CD4-positive, alpha-beta T cell treated with Interleukin-4 for 1 hour (primary cell): ENCODE data around the gene FAM174C.
"Not testable (repeated sequence)": the region's sequence is repeated elsewhere in the genome, so short reads cannot be mapped to it uniquely, and the experiment has no call there.

ENCODE experiments used
- DNase-seq, 2 donors: peaks; one replicate each; pipeline ENCODE4 v3.0.0-alpha.2; 2020 to 2022

FAM174C gene

DNA sequence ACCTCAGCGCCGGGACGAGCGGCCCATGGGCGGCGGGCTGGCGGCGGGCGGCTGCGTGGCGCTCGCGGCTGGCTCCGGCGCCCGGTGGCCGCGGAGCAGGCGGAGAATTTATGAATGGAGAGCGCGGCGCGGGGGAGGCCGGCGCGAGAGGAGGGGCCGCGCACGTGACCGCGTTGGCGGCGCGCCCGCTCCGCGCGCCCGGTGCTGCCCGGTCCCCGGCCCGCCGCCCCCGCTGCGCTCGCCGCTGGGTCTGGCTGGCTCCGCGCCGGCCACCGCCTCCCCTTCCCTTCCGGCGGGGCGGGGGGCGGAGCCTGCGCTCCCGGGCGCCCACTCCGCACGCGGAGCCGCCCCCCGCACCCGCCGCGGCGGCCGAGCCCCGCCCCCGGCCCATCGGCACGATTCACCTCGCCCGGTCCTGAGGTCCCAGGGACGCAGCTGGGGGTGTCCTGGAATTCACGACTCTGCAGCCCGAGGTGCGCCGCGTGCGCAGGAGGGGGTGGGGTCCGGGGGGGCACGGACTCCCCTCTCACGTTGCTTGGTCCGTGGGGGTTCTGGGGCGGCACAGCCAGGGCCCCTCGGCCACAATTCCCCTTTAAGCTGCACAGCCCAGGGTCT is 37.5 kb upstream of the FAM174C start, which contains the start of gene CBARP:
TSS of gene CBARP (minus strand) at position 252 of the 615 bp plus-strand sequence. CDS start 1,905 bp downstream, outside the sequence.
- DNase-seq = peak in 1 of 2 donors; percentile 29

DNA sequence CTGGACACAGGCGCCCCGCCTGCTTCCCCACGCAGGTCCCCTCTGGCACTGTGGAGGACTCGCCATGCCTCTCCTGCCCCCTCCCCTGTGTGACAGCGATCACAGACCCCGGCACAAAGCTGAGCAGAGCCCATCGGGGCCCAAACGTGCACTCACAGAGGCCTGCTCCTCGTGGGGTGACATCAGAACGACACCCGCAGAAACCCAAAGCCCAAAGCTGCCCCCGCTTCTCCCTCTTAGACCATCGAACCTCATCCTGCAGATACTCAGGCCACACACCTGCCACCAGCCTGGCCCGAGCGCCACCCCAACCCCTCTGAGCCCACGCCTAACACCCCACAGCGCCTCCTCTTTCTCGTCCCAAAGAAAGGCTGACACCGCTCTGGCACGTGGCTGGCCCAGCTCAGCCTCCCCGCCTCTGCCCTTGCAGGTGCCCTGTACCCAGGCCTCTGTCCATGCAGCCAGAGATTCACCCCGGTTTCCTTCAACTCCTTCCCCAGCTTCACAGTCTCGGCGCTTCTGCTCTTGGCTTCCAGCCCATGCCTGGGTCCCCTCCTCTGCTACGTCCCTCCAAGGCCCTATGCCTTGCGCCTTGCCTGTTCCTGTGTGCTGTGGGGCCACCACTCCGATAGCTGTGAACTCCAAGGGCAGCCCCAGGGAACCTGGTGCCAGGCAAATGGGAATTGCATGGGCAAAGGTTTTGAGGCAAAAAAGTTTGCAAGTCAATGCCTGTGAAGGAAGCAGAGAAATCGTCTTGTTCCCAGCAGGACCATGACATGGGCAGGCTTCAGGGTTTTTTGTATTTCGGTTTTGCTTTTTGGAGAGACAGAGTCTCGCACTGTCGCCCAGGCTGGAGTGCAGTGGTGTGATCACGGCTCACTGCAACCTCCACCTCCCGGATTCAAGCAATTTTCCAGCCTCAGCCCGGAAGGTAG is 36.7 kb upstream of the FAM174C start:
- no peak for DNase-seq

DNA sequence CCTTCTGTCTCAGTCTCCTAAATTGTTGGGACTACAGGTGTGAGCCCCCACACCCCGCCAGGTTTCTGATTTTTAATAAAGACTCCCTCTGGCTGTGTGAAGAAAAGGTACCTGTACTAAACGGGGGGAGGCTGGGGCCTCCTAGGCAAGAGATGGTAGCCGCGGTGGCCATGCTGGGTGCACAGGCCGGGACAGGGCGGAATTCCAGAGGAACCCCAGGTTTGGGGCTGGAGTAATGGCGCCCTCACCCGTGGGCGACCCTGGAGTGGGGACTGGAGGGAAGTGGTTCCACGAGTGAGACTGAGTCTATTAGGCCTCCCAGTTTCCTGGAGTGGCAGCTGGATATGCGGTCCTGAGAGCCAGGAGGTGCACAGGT is 35.9 kb upstream of the FAM174C start:
- DNase-seq = no peak

DNA sequence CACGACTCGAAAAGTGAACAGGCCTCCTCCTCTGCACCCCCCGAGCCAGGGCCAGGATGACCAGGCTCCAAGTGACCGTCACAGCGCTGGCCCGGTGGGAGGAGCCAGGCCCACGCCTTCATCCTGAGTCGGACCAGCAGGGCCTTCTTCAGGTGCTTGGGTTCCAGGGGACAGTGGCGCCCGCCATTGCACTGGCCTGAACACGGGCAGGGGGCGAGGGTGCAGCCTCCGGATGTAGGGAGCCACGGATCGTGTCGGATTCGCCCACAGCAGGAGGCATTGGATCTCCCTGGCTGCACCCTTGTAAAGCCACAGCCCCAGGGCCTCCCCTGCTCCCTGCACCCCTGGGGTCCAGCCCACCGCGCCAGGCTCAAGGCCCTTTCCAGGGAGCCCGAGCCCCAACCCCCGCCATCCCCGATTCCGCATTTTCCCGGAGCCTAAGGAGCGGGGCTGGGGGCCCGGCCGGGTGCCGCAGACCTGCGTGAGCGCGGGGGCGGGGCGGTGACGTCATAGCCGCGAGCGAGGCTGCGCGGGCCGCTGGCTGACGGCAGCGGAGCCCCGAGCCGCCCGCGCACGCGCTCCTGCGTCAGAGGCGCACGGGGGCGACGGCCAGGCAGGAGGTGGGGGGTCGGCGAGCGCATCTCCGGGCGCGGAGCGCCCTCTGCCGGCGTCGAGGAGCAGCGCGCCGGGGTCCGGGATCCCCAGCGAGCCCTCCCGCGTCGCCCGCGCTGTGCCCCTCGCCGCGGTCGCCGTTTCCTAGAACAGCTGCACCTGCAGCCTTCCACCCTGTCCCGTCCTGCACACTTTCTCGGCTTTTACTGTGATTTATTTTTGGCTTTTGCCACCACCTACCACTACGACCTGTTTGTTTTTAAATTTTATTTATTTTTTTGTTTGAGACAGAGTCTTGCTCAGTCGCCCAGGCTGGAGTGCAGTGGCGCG is 35.3 kb upstream of the FAM174C start:
- peak; percentile 90 to 92 for DNase-seq

DNA sequence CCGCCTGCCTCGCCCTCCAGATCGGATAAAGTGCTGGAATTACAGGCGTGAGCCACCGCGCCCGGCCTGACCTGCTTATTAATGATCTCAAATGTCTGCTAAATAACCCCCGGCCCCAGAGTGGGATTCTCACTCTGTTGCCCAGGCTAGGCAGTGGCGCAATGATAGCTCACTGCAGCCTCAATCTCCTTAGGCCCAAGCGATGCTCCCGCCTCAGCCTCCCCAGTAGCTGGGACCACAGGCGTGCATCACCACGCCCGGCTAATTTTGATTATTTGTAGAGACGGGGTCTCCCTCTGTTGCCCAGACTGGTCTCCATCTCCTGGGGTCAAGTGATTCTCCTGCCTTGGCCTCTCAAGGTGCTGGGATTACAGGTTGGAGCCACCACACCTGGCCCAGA is 34.4 kb upstream of the FAM174C start:
- no peak for DNase-seq

DNA sequence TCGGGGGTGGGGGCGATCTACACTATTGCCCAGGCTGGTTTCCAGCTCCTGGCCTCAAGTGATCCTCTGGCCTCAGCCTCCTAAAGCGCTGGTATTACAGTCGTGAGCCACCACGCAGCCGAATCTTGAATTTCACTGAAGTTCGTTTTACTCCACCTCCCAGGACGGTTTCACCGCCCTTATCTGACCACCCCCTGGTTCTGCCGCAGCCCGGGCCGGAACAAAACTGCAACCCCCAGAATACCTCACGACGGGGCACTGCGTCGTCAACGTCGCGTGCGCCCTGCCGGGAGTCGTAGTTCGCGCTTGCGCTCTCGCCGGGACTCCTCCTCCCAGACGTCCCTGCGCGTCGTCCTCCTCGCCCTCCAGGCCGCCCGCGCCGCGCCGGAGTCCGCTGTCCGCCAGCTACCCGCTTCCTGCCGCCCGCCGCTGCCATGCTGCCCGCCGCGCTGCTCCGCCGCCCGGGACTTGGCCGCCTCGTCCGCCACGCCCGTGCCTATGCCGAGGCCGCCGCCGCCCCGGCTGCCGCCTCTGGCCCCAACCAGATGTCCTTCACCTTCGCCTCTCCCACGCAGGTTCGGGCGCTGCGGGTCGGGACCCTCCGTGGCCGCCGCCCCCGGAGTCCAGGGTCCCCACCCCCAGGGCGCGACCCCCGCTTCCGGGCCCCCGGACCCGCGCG is 33.8 kb upstream of the FAM174C start, which contains the start of gene ATP5F1D:
TSS of gene ATP5F1D (plus strand) at position 335 of the 679 bp plus-strand sequence. CDS start at position 435, 100 bp downstream.
- peak; percentile 92 to 93 for DNase-seq

DNA sequence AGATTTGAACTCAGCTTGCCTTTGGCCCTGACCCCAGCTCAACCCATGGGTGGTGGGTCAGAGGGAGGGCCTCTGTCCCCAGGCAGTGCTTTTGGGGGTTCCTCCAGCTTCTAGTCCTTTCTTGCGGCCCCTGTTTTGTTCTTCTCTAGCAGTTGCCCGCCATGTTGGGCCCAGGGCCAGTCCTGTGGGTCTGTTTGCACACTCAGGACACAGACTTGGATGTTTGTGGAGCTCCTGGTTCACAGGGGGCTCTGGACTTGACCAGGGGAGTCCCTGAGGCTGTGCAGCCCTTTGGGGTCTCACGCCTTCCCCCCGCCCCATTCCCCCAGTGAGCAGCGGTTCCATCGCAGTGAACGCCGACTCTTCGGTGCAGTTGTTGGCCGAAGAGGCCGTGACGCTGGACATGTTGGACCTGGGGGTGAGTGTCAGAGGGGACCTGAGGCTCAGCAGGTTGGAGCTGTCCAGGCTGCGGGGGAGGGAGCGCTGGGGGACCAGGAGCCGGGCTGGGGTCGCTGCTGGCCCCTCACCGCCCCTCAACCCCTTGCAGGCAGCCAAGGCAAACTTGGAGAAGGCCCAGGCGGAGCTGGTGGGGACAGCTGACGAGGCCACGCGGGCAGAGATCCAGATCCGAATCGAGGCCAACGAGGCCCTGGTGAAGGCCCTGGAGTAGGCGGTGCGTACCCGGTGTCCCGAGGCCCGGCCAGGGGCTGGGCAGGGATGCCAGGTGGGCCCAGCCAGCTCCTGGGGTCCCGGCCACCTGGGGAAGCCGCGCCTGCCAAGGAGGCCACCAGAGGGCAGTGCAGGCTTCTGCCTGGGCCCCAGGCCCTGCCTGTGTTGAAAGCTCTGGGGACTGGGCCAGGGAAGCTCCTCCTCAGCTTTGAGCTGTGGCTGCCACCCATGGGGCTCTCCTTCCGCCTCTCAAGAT is 31.3 kb upstream of the FAM174C start:
- DNase-seq = peak; percentile 88 to 89

DNA sequence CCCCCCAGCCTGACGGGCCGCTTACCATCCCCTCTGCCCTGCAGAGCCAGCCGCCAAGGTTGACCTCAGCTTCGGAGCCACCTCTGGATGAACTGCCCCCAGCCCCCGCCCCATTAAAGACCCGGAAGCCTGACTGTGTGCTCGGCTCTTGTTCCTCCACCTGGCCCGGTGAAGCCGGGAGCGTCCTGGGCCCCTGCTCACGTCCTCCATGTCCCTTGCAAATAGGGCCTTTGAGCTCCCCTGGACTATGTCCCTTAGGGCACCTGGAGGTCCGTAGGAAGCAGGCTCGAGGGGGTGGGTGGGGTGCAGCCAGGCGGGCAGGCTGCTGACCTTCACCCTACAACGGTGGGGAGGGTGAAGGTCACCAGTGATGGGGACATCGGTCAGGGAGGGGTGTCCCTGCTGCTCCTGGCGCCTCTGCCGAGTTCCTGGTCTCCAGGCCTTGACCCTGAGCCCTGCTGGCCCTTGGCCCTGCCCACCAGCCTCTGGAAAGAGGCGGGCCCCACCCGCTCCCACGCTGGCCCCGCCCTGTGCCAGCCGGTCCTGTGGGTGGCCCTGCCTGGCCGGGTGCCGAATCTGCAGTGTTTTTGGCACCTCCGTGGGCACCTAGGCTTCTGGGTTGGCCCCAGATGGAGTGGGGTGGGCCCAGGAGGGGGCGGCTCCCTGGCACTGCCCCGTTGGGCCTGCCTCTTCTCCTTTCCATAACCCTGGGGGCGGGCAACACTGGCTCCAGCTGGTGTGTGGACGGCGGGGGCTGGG is 30.5 kb upstream of the FAM174C start:
- no peak for DNase-seq

DNA sequence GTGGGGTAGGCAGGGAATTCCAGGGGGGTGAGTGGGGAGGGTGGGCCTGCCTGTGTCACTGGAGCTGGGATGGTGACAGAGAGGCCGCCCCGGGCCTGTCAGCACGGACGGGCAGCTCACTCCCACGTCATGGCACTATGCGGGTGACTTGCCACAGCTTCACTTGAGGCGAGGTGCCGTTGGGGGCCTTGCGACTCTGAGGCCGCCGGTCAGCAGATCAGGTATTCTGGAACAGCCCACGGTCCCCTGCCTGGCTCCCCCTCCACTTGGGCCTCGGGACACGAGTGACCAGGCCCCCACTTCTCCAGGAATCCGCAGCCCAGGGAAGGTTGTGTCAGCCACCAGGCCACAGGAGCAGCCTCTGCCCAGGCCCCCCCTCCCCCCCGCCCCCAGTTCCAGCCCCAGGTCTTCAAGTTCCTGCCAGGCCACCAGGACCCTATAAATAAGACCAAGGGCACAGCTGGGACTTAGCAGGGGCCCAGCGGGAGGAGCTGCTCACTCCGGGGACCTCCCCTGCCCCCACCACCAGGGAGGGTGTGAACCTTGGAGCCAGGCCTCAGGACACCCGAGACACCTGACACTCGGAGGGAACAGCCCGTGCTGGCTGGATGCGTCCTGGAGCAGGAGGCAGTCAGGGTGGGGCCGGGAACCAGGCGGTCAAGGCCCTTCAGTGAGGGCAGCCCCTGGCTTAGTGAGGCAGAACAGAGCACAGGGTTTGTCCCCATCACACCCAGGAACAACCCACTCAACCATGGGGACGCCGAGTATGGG is 29.7 kb upstream of the FAM174C start:
- no peak for DNase-seq

DNA sequence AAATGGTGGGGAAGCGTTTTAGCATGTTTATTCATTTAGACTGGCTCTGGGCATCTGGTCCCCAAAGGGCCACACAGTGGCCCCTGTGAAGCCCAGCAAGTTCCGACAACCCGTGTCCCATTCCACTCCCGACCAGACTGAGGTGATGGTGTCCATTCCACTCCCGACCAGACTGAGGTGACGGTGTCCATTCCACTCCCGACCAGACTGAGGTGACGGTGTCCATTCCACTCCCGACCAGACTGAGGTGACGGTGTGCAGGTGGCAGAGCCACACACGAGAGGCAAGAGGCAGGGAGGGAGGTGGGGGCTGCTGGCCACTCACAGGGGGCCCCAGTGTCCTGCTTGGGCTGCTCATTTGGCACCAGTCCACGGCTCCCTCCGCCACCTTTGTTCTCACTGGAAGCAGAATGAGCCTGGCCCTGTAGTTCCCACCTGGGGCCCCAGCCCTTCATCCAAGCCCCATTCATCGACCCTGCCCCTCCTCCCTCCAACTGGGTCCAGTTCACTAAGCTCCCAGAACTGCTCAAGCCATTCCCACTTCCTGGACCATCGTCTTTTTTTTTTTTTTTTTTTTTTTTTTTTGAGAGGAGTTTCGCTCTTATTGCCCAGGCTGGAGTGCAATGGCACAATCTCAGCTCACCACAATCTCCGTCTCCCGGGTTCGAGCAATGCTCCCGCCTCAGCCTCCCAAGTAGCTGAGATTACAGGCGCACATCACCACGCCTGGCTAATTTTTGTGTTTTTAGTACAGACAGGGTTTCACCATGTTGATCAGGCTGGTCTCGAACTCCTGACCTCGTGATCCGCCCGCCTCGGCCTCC is 28.9 kb upstream of the FAM174C start:
- not testable (repeated sequence) for DNase-seq

DNA sequence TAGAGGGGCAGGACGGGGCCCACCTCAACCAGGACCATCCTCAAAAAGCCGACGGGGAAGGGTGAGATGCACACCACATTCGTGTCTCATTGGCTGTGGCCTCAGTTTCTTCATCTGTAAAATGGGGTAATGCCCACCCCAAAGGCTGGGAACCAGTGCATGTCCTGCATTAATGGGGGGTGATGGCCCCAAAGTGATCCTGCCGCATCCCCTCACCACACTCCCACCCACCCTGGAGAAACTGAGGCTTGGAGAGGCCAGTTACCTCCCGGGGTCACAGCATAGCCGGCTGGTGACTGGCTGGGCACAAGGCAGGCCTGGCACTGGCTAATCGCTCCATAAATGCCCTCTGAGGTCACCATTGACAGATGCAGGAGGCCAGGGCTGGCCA is 27.6 kb upstream of the FAM174C start:
- DNase-seq = no peak

DNA sequence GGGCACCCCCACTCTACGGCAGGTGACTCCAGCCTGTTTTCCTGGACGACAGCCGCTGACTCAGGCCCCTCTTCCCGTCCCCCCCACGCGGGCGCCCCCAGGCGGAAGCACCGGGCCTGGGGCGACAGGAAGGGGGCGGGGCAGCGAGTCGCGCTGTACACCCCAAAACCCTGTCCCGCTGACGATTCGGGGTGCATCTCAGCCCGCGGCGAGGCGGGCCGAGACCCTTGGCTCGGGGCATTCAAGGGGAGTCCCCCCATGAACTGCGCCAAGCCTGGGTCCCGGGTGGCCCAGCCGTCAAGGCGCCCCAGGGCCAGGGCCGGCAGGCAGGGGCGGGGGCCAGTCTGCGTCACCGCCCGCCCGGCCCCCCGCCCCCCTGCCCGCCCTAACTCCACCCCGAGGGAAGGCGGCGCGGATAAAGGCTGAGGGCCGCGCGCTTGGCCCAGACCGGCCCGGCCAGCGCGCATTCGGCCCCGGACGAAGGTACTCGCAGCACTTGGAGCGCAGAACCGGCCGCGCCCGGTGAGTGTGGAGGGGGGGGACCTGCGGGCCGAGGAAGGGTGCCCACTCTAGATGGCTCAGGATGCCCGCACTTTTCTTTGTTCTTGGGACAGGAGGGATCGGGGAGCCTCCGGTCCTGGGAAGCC is 27.1 kb upstream of the FAM174C start, which contains the start of gene MIDN:
TSS of gene MIDN (plus strand) at position 445 of the 647 bp plus-strand sequence. CDS start 1,714 bp downstream, outside the sequence.
- DNase-seq = peak; percentile 75 to 80

DNA sequence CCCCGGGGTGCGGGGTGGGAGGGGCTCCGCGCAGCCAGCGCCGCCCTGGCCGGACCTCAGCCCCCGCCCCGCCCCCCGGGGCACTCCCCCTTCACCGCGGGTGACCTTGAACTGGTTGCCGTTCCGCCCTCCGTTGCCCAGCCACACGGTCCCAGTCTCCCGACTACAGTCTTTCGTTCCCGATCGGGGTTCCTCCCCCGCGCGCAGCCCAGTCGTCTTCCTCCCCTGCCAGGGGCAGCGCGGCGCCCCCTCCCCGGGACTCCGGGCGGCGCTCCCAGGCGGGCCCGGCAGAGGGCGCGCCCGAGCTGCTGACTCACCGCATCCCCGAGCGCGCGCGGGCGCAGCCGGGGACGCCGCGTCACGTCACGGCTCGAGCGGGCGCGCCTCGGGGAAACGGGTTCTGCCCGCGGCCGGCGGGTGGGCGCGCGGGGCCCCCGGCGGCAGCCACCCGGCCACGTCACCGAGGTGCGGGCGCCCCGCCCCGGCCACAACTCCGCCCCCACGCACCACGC is 26.5 kb upstream of the FAM174C start:
- peak; percentile 84 to 87 for DNase-seq

DNA sequence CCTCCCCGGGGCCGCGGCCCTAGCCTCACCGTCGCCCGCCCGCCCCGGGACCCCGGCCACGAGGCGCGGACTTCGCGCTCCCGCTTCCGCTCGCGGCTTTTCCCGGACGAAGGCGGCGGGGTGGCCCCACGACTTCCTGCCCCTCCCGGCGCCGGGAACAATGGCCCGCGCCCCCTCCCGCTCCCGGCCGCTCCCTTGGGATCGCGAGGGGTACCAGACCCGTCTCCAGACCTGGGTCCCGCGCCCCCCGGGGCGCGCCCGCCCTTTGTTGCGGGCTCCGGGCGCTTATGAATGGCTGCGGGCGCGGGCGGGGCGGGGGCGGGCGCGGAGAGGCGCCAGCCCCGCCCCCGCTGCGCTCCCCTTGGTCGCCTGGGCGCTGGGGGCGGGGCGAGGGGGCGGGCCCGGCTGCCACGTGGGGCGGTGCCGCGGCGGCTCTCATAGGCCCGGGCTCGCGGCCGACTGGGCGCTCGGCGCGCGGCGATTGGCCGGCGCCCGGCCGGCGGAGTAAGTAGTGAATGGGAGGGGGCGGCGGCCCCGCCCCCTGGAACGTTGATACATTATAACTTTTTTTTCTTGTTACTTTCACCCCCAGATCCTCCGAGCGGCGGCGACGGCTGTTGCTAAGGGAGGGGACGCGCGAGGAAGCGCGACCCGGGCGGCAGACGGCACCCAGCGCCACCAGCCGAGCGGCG is 25.9 kb upstream of the FAM174C start:
- peak; percentile 95 to 96 for DNase-seq

DNA sequence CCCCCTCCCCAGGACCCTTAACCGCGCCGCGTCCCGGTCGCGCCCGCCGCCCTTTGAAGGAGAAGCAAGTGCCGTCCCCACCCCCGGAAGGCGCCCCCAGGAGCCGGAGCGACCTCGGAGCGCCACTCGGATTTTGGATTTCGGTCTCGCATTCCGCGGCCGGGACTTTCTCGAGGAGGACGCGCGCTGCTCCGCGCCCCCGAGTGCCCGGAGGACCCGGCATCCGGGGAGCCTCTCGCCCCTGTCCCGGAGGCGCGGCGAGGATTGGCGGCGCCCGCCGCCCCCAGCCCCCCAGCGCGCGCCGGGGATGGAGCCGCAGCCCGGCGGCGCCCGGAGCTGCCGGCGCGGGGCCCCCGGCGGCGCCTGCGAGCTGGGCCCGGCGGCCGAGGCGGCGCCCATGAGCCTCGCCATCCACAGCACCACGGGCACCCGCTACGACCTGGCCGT is 25.3 kb upstream of the FAM174C start:
- no peak for DNase-seq

DNA sequence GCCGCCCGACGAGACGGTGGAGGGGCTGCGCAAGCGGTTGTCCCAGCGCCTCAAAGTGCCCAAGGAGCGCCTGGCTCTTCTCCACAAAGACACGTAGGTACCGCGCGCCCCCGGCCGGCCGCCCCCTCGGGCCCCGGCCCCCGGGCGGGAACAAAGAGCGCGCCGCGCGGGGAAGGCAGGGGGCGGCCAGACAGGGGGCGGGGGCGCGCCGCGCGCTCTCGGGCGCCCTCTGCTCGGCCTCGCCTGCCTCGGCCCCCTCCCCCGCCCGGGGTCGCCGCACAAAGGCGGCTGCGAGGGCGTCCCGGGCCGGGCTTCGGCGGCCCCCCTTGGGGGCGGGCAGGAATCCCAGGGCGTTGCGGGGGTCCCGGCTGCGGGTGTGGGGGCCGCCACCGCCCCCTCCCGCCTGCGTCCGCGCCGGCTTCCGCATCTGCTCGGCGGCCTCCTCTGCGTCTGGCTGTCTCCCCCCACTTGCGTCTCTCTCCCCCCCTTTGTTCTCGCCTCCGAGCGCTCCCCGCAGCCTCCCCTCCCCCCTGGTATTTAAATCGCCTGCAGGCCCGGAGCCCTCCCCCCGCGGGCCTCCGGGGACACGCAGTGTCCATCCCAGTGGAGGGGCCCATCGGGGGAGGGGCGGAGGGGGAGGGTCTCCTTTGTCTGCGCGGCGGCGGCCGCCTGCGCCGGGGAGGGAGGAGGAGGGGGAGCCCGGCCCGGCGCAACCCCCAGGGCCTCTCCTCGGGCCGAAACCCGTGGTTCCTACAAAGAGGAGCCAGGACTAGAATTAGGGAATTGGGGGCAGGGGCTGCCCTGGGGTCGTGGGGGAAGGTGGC is 24.7 kb upstream of the FAM174C start:
- peak; percentile 67 to 70 for DNase-seq
